ENCODE measurements around the gene TBC1D5.
A peak's percentile ranks its signal among the peaks of the same experiment; 100 is the strongest.

The TBC1D5 gene

GRCh38 chr3:17261627-17262369 is 480.6 kb downstream of the TBC1D5 start:
- FAIRE-seq: no peak

GRCh38 chr3:17260257-17260656 is 482.2 kb downstream of the TBC1D5 start:
- no peak for FAIRE-seq

GRCh38 chr3:17259685-17260084 is 482.7 kb downstream of the TBC1D5 start:
- FAIRE-seq: no peak

GRCh38 chr3:17258823-17259436 is 483.5 kb downstream of the TBC1D5 start:
- FAIRE-seq: peak; percentile 93

- no peak for FAIRE-seq
Measured at GRCh38 chr3:17257269-17257668, 485.2 kb downstream of the TBC1D5 start.

- no peak for FAIRE-seq
Measured at GRCh38 chr3:17243621-17244020, 498.8 kb downstream of the TBC1D5 start.

GRCh38 chr3:17239417-17239816 is 503.0 kb downstream of the TBC1D5 start:
- FAIRE-seq: no peak

GRCh38 chr3:17238023-17238422 is 504.4 kb downstream of the TBC1D5 start:
- no peak for FAIRE-seq

- no peak for FAIRE-seq
Measured at GRCh38 chr3:17235310-17235709, 507.1 kb downstream of the TBC1D5 start.

GRCh38 chr3:17234382-17234781 is 508.0 kb downstream of the TBC1D5 start:
- FAIRE-seq: no peak

- peak; percentile 83 for FAIRE-seq
Measured at GRCh38 chr3:17233398-17233800, 509.0 kb downstream of the TBC1D5 start.

- FAIRE-seq: no peak
Measured at GRCh38 chr3:17232442-17232841, 510.0 kb downstream of the TBC1D5 start.

GRCh38 chr3:17231537-17232261 is 510.7 kb downstream of the TBC1D5 start:
- no peak for FAIRE-seq

GRCh38 chr3:17227472-17227871 is 515.0 kb downstream of the TBC1D5 start:
- FAIRE-seq: no peak

- FAIRE-seq: no peak
Measured at GRCh38 chr3:17221529-17221928, 520.9 kb downstream of the TBC1D5 start.

- FAIRE-seq: no peak
Measured at GRCh38 chr3:17219593-17219992, 522.8 kb downstream of the TBC1D5 start.

GRCh38 chr3:17218587-17218986 is 523.8 kb downstream of the TBC1D5 start:
- FAIRE-seq: no peak

- FAIRE-seq: no peak
Measured at GRCh38 chr3:17217588-17217987, 524.8 kb downstream of the TBC1D5 start.

- FAIRE-seq: no peak
Measured at GRCh38 chr3:17213102-17213501, 529.3 kb downstream of the TBC1D5 start.

GRCh38 chr3:17207979-17208378 is 534.5 kb downstream of the TBC1D5 start:
- no peak for FAIRE-seq

GRCh38 chr3:17207019-17207418 is 535.4 kb downstream of the TBC1D5 start:
- no peak for FAIRE-seq

- FAIRE-seq: no peak
Measured at GRCh38 chr3:17204049-17204650, 538.3 kb downstream of the TBC1D5 start.

- no peak for FAIRE-seq
Measured at GRCh38 chr3:17201538-17201937, 540.9 kb downstream of the TBC1D5 start.

All from A204.1 (cell line).